B cell (primary cell): ENCODE data around the gene PHF21A.

Source experiments
- CTCF ChIP-seq: fragments of 200-600 bp; IDR thresholded peaks from one replicate; pipeline ENCODE4 v1.8.0; 2022; ENCODE audit warnings: antibody characterized with exemption, mild to moderate bottlenecking
- EZH2 ChIP-seq: IDR thresholded peaks from 2 replicates; pipeline ENCODE4 v1.6.1; 2012; ENCODE audit warnings: borderline replicate concordance, low read depth, mild to moderate bottlenecking, moderate library complexity, low read length; ENCODE audit not compliant: insufficient read depth, poor library complexity, severe bottlenecking

- no peak for TF ChIP-seq CTCF
- no peak for TF ChIP-seq EZH2
These were observed 225.5 kb downstream of the PHF21A start for GRCh38 chr11:45895553-45896259.
